SK-N-MC (cell line): ENCODE results near the gene GNB3.
"Not testable (repeated sequence)": the region's sequence is repeated elsewhere in the genome, so short reads cannot be mapped to it uniquely, and the experiment has no call there.

Source experiments
- EZH2 ChIP-seq: fragments of 200-600 bp; sonication (generic); IDR thresholded peaks from one replicate; pipeline ENCODE4 v1.6.1; 2017; ENCODE audit warnings: antibody characterized with exemption
- POLR2AphosphoS5 ChIP-seq: IDR thresholded peaks from 2 replicates; pipeline ENCODE4 v1.6.1; 2012; ENCODE audit warnings: mild to moderate bottlenecking, low read depth, low read length, borderline replicate concordance

- not testable (repeated sequence) for TF ChIP-seq EZH2, POLR2AphosphoS5
Observed at GRCh38 chr12:6892683-6893082, 52.0 kb downstream of the GNB3 start.
